Left colon (tissue), 2 donors: ENCODE data around the gene ITPKB. TPM values are rescaled to one million over a fixed set of nuclear protein-coding genes. Genes with fewer than 3 reads are reported as not detected.
A peak's percentile ranks its signal among the peaks of the same experiment; 100 is the strongest.
"Not testable (repeated sequence)": the region's sequence is repeated elsewhere in the genome, so short reads cannot be mapped to it uniquely, and the experiment has no call there.

Source experiments
- ATAC-seq: fragments of 200-7000 bp; cut with Tn5 transposase; one replicate; pipeline ENCODE4 v1.9.1; 2020; ENCODE audit warnings: mild to moderate bottlenecking, moderate library complexity
- DNase-seq, 2 donors: peaks; one replicate each; pipeline ENCODE4 v3.0.0-alpha.2; 2020
- intact Hi-C, 2 donors: fragments of 100-400 bp; cut with DNase I in 1 of 2; cut with micrococcal nuclease in 1 of 2; formaldehyde crosslinking; loops; one replicate each; pipeline versions ENCODE4 v1.11.2 to v1.14.0; 2022; cut with DNase I, micrococcal nuclease
- total RNA-seq, 2 donors: library from RNA; stranded (reverse); fragmentation: NEBNext Ultra II Directional; extraction: Animal tissue kit (Norgen Biotek cat#: 25700); gene quantifications; one replicate each; pipeline ENCODE4 v1.2.1, GENCODE V29; 2021
- donor health status: DM: no; HTN: no; CAD: no.
- donor health status: DM: yes; HTN: yes; CAD: no.

Gene ITPKB
- total RNA-seq, 2 donors from 2014 or later, result 9.7 to 20.9 TPM

DNA sequence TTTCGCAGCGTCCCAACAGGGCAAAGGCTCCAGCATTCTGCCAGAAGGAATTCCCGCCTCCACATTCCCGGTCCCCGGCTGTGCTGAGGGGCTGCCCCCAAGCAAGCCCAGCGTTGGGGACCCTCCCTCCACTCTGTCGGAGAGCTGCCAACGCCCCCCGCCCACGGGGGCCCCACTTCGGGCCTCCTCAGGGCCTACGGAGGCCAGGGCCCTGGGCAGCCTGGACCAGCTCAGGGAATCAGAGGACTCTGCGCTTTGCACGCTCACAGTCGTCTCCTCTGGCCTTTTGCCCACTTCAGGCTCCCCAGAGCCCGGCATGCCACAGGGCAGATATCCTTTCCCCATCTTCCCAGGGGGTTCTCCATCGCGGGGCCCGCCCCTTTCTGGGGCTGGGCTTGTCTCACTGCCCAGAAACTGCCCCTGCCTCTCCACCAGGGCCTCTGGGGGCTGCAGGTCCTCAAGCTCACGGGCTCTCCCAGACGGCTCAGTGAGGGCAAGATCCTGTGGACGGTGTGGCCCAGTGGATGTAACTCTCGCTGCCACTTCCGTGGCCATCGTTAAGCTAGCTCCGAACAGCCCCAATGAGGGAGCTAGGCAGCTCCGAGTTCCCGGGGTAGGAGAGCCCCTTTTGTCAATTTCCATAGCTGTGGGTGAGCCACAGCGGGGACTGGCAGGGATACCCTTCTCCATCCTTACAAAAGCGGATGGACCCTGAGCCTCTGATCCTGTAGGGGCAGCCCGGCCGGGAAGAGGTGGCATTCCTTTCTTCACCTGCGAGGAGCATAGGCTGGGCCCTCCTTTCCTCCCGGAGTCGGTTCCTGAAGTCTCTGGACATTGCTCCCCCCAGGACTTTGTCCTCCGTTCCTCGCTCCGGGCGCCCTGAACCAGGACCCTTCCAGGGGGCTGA is 2.8 kb downstream of the ITPKB start:
- ATAC-seq, result no peak
- intact Hi-C loops, result loop anchor here in 1 of 2 donors (5.0 to 10.0 kb wide), 2 partner anchors 89 kb away; no protein-coding TSS in a partner anchor
- peak in 1 of 2 donors; percentile 46 for DNase-seq

DNA sequence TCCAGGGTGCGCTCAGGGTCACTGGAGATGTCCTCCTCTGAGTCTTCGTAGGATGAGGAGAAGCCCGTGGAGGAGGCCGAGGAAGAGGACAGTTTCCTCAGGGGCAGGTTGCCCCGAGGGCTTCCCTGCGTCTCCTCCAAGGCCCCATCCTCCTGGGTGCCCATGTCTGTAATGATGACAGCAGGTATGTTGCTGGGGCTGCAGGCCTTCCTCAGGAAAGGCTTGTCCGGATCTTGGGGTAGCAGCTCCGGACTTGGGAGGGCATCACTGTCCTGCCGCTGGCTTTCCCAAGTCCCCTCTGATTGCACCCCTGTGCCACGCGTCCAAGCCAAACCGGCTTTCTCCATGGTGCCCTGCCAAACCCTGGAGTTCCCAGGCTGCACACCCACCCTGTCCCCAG is 3.5 kb downstream of the ITPKB start:
- intact Hi-C loops, result loop anchor here in 1 of 2 donors (5.0 to 10.0 kb wide), 2 partner anchors 88 to 89 kb away; no protein-coding TSS in a partner anchor
- ATAC-seq (no peak), DNase-seq (no peak)

DNA sequence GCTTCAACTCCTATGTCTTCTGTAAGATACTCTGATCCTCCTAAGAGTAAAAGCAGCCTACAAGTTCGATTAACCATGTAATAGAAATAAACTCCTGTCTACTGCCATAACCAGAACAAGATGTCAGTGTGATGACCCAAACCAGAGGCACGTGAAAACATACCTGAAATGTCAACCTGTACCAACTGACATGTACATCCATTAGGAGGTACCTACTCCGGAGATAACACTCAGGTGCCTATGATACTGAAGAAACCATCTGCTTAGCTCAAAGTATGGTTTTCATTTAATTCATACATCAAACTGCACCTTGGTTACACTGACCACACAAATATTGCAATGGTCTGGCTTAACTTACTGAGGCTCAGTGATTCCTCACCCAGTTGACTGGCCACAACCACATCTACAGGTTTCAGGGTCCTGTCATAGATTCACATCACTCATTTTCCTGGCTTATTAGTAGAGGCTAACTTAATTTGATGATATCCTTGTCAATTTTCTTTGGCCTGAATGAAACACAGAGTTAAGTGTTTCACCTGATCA is 4.4 kb downstream of the ITPKB start:
- DNase-seq, result no peak
- no peak for ATAC-seq
- intact Hi-C loops, result loop anchor here in 1 of 2 donors (5.0 to 10.0 kb wide), 2 partner anchors 87 to 90 kb away; no protein-coding TSS in a partner anchor

DNA sequence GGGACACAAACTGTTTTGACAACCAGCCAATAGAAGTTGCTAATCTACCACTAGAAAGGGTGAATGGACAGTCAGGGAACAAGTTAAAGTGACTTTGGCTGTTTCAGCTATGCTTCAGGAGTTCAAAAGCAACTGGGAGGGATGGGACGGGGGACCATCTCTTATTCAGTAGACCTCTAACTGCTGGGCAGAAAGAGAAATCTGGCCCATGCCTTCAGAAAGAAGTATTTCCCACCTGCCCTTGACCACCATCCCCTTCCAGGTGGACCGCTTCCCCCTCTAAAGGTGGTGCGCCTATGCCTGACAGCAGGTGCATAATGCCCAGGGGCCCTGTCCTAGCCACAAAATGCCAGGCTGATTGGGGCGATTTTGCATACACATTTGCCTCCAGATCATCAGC is 5.2 kb downstream of the ITPKB start:
- no peak for ATAC-seq
- intact Hi-C loops, result loop anchor here in 1 of 2 donors (10.0 kb wide), 1 partner anchor 91 kb away; no protein-coding TSS in a partner anchor
- DNase-seq, result no peak

DNA sequence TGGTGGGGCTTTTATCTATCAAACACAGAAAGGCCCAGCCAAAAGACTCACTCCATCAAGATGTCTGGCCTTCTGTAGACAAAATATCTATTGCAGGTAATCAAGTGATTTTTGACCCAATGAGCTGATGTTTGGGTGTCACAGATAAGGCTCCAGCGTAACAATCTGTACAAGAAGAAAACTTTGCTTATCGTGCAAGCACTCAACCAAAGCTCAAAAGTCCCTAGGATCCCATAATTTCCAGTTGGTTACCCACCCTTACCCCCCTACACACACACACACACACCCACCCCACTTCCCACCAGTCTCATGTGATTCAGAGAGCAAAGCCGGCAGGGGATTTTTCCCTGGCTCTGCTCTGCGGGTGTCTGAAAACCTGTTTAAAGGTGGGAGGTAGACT is 5.8 kb downstream of the ITPKB start:
- no peak for ATAC-seq
- no peak for DNase-seq
- intact Hi-C loops, result loop anchor here in 1 of 2 donors (10.0 kb wide), 1 partner anchor 91 kb away; no protein-coding TSS in a partner anchor

DNA sequence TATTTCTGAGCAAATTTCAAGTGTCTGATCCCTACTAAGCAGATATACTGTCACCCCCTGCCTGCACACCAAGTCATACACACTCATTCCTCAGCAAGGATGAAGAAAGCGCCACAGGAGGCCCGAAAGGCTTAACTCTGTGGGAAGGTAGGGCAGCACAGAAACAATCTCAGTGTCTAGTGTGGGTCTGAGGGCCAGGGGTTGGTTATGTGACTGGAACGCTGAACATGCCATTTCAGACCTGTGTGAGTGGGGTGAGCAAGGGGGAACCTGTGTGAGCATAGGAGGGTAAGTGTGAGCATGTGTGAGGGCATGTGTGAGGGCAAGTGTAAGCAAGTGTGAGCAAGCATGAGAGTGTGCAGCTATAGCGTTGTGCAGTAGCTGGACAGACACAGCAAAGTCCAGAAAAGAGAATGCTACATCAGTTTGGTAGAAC is 6.2 kb downstream of the ITPKB start:
- ATAC-seq (no peak), DNase-seq (no peak)
- intact Hi-C loops, result loop anchor here in 1 of 2 donors (10.0 kb wide), 1 partner anchor 92 kb away; no protein-coding TSS in a partner anchor

DNA sequence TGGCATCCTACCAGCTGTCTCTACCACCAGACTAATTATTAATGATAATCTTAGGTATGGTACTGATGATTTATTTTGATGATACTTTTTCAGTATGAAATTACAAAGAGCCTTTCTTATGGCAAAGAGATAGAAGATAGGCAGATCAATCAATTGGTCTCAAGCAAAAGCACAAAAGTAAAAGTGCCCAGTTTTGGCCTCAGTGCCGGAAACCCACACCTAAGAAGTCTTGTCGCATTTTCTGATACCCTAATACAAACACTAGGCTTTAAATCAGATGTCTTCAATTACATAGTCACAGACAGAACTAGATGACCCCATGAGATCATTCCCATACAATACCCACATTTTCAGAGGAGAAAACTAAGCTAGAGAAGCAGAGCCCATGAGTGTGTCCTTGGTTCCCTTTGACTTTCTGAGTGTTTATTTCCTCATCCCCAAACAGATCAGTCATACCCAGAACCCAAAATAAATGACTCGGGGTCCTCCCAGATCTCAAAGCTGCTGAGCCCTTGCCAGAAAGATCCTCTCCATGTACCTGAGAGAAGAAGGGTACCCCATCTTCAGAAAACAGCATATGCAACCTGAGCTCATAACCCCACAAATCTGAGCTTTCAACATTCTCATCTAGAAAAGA is 7.7 kb downstream of the ITPKB start:
- no peak for ATAC-seq
- no peak for DNase-seq
- intact Hi-C loops, result loop anchor here in 1 of 2 donors (10.0 kb wide), 1 partner anchor 93 kb away; no protein-coding TSS in a partner anchor

DNA sequence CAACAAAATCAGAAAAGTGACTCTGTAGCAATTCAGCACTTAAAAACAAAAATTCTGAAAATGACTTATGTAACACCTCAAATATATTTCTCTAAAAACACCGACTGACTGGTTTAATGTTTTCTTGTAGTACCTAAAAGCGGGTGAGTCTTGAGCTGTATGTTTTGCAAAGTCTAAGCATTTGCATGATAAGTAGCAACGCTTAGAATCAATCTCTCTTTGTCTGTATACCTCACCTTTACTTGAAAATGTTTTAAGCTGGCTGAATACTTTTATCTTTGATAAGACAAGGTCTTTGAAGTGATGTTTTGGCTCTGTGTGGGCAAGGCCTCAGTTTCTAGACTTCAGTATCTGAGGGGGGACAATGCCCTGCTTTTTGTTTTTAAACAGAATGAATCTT is 8.2 kb downstream of the ITPKB start:
- intact Hi-C loops, result loop anchor here in 1 of 2 donors (10.0 kb wide), 1 partner anchor 94 kb away; no protein-coding TSS in a partner anchor
- ATAC-seq, result no peak

DNA sequence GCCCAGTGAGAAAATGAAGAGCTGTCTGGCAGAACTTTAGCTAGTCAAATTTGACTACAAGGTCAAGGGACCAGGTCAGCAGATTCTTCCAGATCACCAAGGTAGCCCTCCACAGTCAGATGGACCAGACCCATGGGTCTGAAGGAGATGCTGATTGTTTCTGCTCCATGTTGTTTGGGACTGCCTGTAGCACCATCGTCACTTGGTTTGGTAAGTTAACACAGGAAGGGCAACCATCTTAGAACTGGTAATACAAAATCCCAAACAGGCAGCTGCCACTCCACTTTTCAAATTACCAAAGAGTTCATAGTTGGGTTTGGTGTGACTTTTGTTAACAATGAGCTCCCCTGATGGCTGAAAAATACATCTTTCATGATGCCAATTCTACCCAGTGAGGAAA is 9.0 kb downstream of the ITPKB start:
- intact Hi-C loops, result loop anchor here in 1 of 2 donors (10.0 kb wide), 1 partner anchor 95 kb away; no protein-coding TSS in a partner anchor
- no peak for DNase-seq
- ATAC-seq, result no peak

More for the DNA sequence above, 8.2 kb downstream of the ITPKB start:
- no peak for DNase-seq

DNA sequence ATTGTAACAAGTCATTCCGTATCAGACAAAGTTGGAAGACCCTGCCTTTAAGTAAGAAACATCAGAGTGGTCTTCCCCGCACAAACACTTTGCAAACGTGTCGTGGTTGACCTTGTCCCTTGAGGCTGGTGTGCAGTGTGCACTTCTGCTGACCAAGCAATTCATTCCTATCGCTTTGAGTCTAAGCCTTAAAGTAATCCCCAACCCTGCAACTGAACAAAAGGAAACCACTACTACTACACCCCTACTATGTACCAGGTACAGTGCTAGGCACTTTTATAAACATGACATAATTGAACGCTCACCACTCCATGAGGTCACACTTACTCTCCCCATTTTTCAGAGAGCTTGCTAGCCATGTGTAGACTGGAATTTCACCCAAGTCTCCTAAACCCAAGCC is 10.6 kb downstream of the ITPKB start:
- intact Hi-C loops, result no loop called here
- DNase-seq (no peak), ATAC-seq (no peak)

DNA sequence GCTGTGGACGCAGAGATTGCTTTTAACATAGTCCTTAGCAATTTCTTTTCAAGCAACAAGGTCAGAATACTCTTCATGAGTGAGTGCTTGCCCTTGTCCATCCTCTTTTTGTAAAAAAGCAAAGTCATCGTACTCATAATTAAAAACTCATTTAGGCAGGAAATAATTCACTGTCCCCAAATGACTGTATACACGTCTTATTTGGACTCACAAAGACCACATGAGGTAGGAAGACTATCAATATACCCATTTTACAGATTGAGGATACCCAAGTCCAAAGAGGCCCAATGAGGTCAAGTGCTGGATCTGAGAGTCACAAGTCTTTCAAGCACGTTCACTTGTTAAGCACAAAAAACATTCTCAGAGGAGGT is 13.2 kb downstream of the ITPKB start:
- no peak for DNase-seq
- intact Hi-C loops, result no loop called here
- no peak for ATAC-seq

DNA sequence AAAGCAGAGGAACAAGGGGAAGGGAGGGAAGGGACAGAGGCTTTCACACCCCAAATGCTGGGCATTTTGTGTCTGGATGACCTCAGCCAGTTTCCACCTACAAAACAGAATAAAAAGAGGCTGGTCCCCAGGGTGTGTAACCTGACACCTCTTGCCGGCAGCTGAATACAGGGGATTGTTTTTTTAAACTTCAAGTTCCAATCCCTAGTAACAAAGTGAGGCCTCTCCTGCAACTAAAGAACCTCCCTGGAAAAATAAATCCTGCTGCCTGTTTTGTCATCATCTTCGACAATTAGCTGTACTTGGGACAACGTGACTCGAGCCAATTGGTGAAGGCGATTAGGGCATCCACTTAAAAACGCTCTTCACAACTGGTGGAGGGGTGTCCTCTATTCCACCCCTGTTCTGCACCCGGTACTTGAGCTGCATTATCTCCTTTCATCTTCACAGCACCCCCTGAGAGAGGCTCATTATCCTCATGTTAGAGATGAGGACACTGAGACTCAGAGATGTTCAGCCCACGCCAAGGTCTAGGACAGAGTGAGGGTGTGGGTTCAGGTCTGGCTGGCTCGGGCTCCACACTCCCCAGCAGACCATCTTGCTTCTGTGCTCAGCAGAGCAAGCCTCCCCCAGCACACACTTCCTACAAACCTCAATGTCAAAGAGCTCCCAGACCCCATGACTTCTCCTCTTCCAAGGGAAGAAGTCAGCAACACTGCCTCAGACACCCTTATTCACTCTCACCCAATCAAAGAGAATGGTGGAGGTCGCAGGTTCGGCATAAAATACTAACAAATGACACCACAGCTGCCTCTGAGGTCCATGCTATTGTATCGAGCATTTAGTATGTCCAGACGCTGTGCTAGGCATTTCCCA is 15.2 kb downstream of the ITPKB start:
- intact Hi-C loops, result no loop called here
- DNase-seq (no peak), ATAC-seq (no peak)

DNA sequence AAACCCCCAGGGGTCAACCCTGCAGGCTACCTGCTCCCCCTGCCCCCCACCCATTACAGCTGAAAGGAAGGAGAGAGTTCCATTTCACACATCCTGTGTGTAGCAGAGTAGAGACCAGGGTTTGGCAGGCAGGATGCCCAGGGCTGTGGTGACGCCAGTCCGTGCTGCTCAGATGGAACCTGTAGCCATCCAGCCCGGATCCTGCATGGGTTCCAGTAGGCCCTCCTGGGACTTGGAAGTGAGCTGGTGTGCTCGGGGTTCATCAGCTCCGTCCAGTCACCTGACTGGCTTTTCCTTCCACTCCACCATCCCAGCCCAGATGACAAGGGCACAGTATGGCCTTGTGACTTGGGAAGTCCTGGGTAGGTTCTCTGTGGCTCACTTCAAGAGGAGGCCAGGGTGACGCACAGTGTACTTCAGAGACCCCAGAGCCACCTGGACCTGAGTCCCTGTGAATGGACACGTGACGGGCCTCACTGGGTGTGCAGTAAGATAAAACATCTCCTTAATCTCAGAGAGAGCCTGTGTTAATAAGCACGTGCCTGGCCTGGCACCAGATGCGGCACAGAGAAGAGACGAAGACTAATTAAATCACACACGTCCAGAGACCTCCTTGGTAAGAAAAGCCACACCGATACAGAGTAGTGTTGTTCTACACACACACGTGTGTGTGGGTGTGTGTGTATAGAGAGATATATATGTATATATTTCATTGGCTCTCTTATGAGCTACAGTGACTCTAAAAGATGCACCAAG is 16.0 kb downstream of the ITPKB start:
- ATAC-seq (no peak), DNase-seq (no peak)
- intact Hi-C loops, result no loop called here

DNA sequence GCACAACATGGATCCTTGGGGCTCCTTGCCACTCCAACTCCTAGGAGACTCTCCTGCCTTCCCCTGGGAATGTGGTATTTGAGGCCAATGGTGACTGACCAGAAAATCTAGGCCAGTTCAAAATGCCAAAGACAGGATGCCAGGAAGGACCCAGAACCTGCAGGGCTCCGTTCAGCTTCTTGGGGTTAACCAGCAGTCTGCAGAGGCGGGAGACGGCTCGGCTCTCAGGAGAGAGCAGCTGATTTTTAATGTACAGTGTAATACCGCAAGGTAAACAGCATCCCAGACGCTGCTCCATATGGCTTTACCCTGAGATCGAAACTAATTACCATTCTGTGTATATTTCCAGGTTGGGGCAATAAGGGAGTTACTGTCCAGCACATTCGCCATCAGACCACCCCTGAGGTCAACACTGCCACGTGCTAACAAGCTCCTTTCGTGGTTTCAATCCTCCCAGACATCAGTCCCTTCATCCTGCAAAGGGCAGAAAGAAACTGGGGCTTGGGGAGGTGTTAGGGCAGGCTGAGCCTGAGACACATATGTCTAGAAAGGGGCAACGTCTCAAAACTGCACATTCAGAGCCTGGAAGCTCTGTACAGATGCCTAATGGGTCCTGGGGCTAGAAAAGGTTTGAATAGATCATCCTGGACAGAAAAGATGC is 16.7 kb downstream of the ITPKB start:
- DNase-seq, result no peak
- ATAC-seq, result peak; percentile 75
- intact Hi-C loops, result no loop called here

DNA sequence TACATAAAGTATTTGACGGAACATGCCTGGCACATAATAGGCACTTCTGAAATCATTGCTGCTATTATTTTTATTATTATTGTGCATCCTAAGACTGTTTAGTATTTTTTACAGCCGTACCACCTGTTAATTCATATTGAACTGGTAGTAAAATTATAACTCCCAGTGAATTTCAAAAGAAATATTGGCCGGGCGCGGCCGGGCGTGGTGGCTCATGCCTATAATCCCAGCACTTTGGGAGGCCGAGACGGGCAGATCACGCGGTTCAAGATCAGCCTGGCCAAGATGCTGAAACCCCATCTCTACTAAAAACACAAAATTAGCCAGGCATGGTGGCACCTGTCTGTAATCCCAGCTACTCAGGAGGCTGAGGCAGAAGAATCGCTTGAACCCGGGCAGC is 18.5 kb downstream of the ITPKB start:
- DNase-seq (peak in 1 of 2 donors; percentile 68), ATAC-seq (peak; percentile 58)
- intact Hi-C loops, result not testable (repeated sequence)

DNA sequence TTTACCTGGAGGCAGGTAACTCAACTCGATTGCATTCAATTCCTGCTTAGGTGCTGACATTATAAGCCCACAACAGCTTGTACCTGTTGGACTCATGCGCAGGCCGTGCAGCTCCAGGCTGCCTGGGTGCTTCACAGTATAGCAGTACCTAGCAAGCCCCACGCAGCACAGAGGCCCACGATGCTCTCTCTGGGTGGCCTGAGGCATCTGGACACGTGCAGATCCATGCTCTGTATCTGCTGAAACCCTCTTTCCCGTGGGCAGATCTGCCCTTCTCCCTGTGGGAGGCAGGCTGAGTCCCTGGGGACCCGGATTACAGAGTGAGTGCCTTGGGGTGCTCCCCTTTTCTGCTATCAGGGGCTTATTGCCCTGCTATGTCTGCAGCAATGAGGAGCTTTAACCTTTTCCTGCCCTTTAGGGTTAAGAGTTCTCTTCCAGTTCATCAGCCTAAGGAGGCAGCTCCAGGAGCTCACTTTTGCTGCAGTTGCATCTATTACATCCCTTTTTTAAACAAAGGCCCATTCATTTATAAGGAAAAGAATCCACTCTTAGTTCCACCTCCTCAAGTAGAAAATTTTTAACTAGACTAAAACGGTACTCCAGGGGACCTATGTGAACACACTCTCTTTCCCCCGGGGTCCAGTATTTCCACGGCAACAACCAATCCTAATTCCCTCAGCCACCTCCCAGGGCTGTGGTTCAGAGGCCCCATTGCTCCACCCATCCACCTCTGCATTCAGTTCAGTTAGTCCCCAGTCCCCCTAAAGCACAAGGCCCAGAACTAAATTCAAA is 19.3 kb downstream of the ITPKB start:
- ATAC-seq, result peak; percentile 10
- DNase-seq, result no peak
- intact Hi-C loops, result no loop called here
